Osteocyte (in vitro differentiated cells): ENCODE data around the gene BSCL2. TPM values are rescaled to one million over a fixed set of nuclear protein-coding genes. Genes with fewer than 3 reads are reported as not detected.

Source experiments
- DNase-seq: peaks from one replicate; pipeline ENCODE4 v3.0.0; 2021; ENCODE audit warnings: mixed read lengths; ENCODE audit not compliant: unreplicated experiment; ENCODE audit errors: extremely low spot score
- H3K27ac Mint-ChIP-seq: one replicate; pipeline ENCODE4 v1.8.0; 2021; ENCODE audit warnings: mild to moderate bottlenecking, mixed read lengths; ENCODE audit not compliant: unreplicated experiment
- H3K27me3 Mint-ChIP-seq: one replicate; pipeline ENCODE4 v1.8.0; 2021; ENCODE audit warnings: mixed read lengths; ENCODE audit not compliant: unreplicated experiment
- H3K36me3 Mint-ChIP-seq: one replicate; pipeline ENCODE4 v1.8.0; 2021; ENCODE audit warnings: mixed read lengths; ENCODE audit not compliant: unreplicated experiment
- H3K4me1 Mint-ChIP-seq: one replicate; pipeline ENCODE4 v1.8.0; 2021; ENCODE audit warnings: mixed read lengths; ENCODE audit not compliant: unreplicated experiment
- H3K4me3 Mint-ChIP-seq: one replicate; pipeline ENCODE4 v1.8.0; 2021; ENCODE audit warnings: mild to moderate bottlenecking, moderate library complexity, mixed read lengths; ENCODE audit not compliant: unreplicated experiment
- H3K9me3 Mint-ChIP-seq: one replicate; pipeline ENCODE4 v1.8.0; 2021; ENCODE audit warnings: mixed read lengths; ENCODE audit not compliant: unreplicated experiment
- CTCF ChIP-seq: fragments of 200-600 bp; sonication (generic); IDR thresholded peaks from 2 replicates; pipeline ENCODE4 v1.5.0; 2021; ENCODE audit warnings: antibody characterized with exemption, mild to moderate bottlenecking, moderate library complexity
- total RNA-seq: library from RNA; stranded (reverse); gene quantifications from 2 replicates; pipeline ENCODE4 v1.2.1, GENCODE V29; 2021

Gene BSCL2
- total RNA-seq, 1 donor from 2014 or later: 54.1 TPM

- H3K9me3 Mint-ChIP-seq: no peaks in the 10 kb centered on the region
- H3K4me1 Mint-ChIP-seq: peaks cover 47% of the 10 kb centered on the region
- DNase-seq: no peak
- peaks cover 11% of the 10 kb centered on the region for H3K36me3 Mint-ChIP-seq
- peak overlapping the region; percentile 94 for H3K27ac Mint-ChIP-seq
- TF ChIP-seq CTCF: no peak
- H3K27me3 Mint-ChIP-seq: no peaks in the 10 kb centered on the region
- H3K4me3 Mint-ChIP-seq: peak overlapping the region; percentile 95
Measured at GRCh38 chr11:62671236-62671607, 36.0 kb downstream of the BSCL2 start.

GRCh38 chr11:62669420-62670161 lies 37.6 kb downstream of the BSCL2 start:
- DNase-seq: no peak
- no peak for TF ChIP-seq CTCF
- peak overlapping the region; percentile 95 for H3K4me3 Mint-ChIP-seq

DNA sequence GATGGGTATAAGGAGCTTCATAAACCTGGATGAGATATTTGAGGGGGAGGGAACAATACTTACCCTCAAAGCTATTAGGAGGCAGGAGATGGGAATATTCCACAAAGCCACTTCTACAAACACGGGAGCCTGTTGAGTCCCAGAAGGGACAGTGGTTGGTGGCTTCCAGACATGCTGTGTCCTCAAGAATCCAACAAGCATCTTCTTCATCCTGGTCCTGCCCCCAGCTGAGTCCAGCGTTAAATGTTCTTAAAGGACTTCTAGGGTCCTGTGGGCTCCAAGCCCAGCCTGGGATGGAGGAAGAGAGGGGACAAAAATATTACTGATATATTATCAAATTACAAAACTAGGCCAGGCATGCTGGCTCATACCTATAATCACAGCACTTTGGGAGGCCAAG lies 39.8 kb downstream of the BSCL2 start:
- Mint-ChIP-seq H3K36me3 (peaks cover 11% of the 10 kb centered on the region), H3K4me3 (peak overlapping the region; percentile 91), H3K9me3 (no peaks in the 10 kb centered on the region), H3K27ac (peak overlapping the region; percentile 96), H3K27me3 (no peaks in the 10 kb centered on the region), H3K4me1 (peaks cover 46% of the 10 kb centered on the region)
- DNase-seq: no peak
- no peak for TF ChIP-seq CTCF

More at GRCh38 chr11:62669420-62670161, 37.6 kb downstream of the BSCL2 start:
- peak overlapping the region; percentile 94 for H3K27ac Mint-ChIP-seq
- peaks cover 52% of the 10 kb centered on the region for H3K4me1 Mint-ChIP-seq
- H3K9me3 Mint-ChIP-seq: no peaks in the 10 kb centered on the region
- H3K27me3 Mint-ChIP-seq: no peaks in the 10 kb centered on the region
- H3K36me3 Mint-ChIP-seq: peaks cover 4% of the 10 kb centered on the region

- H3K27ac Mint-ChIP-seq: peak overlapping the region; percentile 96
- H3K9me3 Mint-ChIP-seq: no peaks in the 10 kb centered on the region
- TF ChIP-seq CTCF: no peak
- H3K36me3 Mint-ChIP-seq: peaks cover 10% of the 10 kb centered on the region
- peak overlapping the region; percentile 91 for H3K4me3 Mint-ChIP-seq
- H3K27me3 Mint-ChIP-seq: no peaks in the 10 kb centered on the region
- DNase-seq: no peak
- H3K4me1 Mint-ChIP-seq: peaks cover 39% of the 10 kb centered on the region
Measured at GRCh38 chr11:62666259-62666926, 40.8 kb downstream of the BSCL2 start.

DNA sequence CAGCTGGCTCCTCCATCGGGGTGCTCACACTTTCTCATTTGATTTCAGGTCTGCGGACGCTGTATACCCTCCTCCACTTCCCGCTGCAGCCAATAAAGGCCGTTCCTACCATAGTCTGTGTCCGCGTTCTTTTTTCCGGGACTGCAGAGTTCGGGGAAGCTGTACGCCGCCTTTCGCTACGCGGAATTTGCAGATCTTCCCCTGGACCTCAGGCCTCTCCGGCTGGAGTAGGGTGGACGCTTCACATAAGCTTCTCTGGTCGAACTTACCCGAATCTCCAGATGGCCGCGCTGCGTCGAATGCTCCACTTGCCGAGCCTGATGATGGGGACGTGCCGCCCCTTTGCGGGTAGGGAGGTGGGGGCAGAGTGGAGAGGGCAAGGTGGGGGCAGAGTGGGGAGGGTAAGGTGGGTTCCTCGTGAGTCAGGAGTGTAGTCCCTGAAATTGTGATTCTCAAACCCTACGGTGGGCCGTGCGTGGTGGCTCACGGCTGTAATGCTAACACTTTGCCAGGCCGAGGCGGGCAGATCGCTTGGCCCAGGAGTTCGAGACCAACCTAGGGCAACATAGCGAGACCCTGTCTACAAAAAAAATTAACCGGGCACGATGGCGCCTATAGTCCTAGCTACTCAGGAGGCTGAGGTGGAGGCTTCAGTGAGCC lies 41.5 kb downstream of the BSCL2 start:
- peaks cover 34% of the 10 kb centered on the region for H3K4me1 Mint-ChIP-seq
- no peaks in the 10 kb centered on the region for H3K9me3 Mint-ChIP-seq
- H3K27ac Mint-ChIP-seq: peak overlapping the region; percentile 96
- no peak for TF ChIP-seq CTCF
- no peak for DNase-seq
- H3K27me3 Mint-ChIP-seq: no peaks in the 10 kb centered on the region
- peak overlapping the region; percentile 91 for H3K4me3 Mint-ChIP-seq
- peaks cover 10% of the 10 kb centered on the region for H3K36me3 Mint-ChIP-seq
